Gastroesophageal sphincter (tissue), 4 donors: ENCODE measurements around the gene MPC1. TPM values are rescaled to one million over a fixed set of nuclear protein-coding genes. Genes with fewer than 3 reads are reported as not detected.

Source experiments
- ATAC-seq: fragments of 150-250 bp; one replicate; pipeline ENCODE4 v1.9.1; 2016; ENCODE audit warnings: mild to moderate bottlenecking, moderate library complexity
- H3K27ac ChIP-seq, 4 donors: fragments of 200-600 bp; sonication (generic) in 3 of 4; 1 replicate in 3 of 4; 2 replicates in 1 of 4; pipeline ENCODE4 v1.5.1; 2016 to 2019
- H3K27me3 ChIP-seq: fragments of 200-600 bp; sonication (generic); one replicate; pipeline ENCODE4 v1.5.1; 2019
- H3K36me3 ChIP-seq, 2 donors: fragments of 200-600 bp; sonication (generic); one replicate each; pipeline ENCODE4 v1.5.1; 2019; ENCODE audit warnings: control low read depth in 1 of 2
- H3K4me1 ChIP-seq, 3 donors: fragments of 200-600 bp; sonication (generic); 1 replicate in 2 of 3; 2 replicates in 1 of 3; pipeline ENCODE4 v1.5.1; 2016 to 2019; ENCODE audit warnings: control low read depth in 2 of 3
- H3K4me3 ChIP-seq, 2 donors: fragments of 200-600 bp; sonication (generic); one replicate each; pipeline ENCODE4 v1.5.1; 2019; ENCODE audit warnings: mild to moderate bottlenecking in 1 of 2, moderate library complexity in 1 of 2
- H3K9me3 ChIP-seq, 3 donors: fragments of 200-600 bp; sonication (generic); one replicate each; pipeline ENCODE4 v1.5.1; 2017 to 2019; ENCODE audit warnings: control low read depth in 2 of 3
- EP300 ChIP-seq: sonication (generic); formaldehyde crosslinking; IDR thresholded peaks from one replicate; pipeline ENCODE4 v1.6.1; 2017; ENCODE audit warnings: antibody characterized with exemption, mild to moderate bottlenecking
- POLR2A ChIP-seq, 2 donors: fragments of 450-650 bp; IDR thresholded peaks; one replicate each; pipeline ENCODE4 v1.6.1; 2017; ENCODE audit warnings: antibody characterized with exemption in 2 of 2, mild to moderate bottlenecking in 2 of 2, moderate library complexity in 1 of 2
- POLR2AphosphoS5 ChIP-seq: sonication (generic); formaldehyde crosslinking; IDR thresholded peaks from one replicate; pipeline ENCODE4 v1.6.1; 2017; ENCODE audit warnings: antibody characterized with exemption
- WGBS, 2 donors: methylation state at CpG; one replicate each; pipeline ENCODE4 v1.1.5; 2018; ENCODE audit warnings: low coverage in 1 of 2; 5-methylcytosine and 5-hydroxymethylcytosine counted together
- total RNA-seq, 4 donors: library from RNA; depleted of rRNA; stranded (reverse); fragments of >200 nt; gene quantifications; one replicate each; pipeline ENCODE4 v1.1.0, GENCODE V29; 2016
- TF ChIP-seq, protein P1 (sequence below), 4 experiments: fragments of 200-600 bp in 2 of 4; fragments of 450-650 bp in 2 of 4; sonication (generic) in 1 of 4; IDR thresholded peaks; one replicate each; pipeline ENCODE4 v1.5.1; 2017 to 2019; ENCODE audit warnings: antibody characterized with exemption in 4 of 4, mild to moderate bottlenecking in 2 of 4, moderate library complexity in 2 of 4

MPC1 gene
- total RNA-seq, 4 donors from 2014 or later: 57.9 to 93.2 (median 72.8) TPM

DNA sequence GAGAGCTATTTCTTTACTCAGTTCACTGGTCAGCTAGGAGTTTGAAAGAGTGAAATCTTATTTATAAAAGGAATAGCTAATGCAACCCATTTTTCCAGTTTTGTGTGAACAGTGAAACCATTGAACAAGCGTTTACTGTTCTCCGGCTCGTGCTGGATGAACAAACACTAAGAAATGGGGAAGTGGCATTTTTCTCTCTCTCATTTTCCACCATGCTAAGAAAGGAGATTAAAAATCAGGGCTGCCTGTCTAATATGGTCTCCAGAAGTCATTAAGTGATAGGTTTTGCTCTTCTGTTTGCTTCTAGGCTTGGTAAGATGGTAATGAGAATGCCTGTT lies 39.6 kb downstream of the MPC1 start:
- Histone ChIP-seq H3K9me3 (no peaks in the 10 kb centered on the region), H3K4me1 (peaks cover 0 to 46% (median 19%) of the 10 kb centered on the region in 3 donors), H3K4me3 (peak overlapping the region; percentile 93 to 99), H3K36me3 (no peaks in the 10 kb centered on the region), H3K27me3 (no peaks in the 10 kb centered on the region), H3K27ac (peak overlapping the region; percentile 66 to 95 (median 89))
- 17 to 26% methylated on average over 3 of the region's 3 CpGs for WGBS, 2 donors
- TF ChIP-seq, protein P1, sequence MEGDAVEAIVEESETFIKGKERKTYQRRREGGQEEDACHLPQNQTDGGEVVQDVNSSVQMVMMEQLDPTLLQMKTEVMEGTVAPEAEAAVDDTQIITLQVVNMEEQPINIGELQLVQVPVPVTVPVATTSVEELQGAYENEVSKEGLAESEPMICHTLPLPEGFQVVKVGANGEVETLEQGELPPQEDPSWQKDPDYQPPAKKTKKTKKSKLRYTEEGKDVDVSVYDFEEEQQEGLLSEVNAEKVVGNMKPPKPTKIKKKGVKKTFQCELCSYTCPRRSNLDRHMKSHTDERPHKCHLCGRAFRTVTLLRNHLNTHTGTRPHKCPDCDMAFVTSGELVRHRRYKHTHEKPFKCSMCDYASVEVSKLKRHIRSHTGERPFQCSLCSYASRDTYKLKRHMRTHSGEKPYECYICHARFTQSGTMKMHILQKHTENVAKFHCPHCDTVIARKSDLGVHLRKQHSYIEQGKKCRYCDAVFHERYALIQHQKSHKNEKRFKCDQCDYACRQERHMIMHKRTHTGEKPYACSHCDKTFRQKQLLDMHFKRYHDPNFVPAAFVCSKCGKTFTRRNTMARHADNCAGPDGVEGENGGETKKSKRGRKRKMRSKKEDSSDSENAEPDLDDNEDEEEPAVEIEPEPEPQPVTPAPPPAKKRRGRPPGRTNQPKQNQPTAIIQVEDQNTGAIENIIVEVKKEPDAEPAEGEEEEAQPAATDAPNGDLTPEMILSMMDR (IDR thresholded peaks at IDR 0.05): no peak
- TF ChIP-seq POLR2A (IDR thresholded peaks at IDR 0.05): no peak
- TF ChIP-seq EP300: no peak
- no peak for TF ChIP-seq POLR2AphosphoS5
- no peak for ATAC-seq

DNA sequence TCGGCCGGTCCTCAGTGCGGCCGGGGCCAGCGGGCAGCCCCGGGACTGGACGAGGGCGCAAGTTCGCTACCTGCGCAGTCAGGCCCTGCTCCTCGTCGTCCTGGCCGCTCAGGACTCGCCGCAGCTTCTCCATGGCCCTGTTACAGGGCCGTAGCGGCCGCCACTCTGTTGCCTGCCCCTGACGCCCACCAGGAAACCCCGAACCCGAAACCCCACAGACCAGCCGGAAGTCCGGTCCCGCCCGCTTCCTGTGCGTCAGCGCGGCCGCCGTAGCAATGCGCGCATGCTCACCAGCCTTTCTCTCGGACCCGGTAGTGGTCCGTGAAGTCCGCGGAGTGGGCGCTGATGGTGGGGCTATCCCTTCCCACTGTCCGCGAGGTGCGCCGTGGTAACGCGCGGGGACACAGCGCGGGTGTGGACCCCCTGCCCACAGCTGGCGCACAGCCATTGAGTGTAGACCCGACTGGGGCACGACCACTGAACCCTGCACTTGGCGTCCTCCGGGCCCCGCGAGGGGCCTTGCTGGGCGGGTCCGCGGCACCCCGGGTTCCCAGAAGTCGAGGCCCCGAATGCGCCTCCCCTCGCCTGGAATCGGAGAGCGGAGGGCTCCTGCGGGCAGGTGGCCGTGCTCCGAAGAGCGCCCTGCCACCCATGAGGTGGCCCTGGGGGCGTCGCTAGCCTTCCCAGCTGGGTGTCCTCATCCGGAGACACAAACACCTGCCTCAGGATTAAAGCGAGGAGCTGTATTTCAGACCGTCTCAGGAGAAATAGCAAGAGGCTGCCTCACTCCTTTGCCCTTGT lies 40.2 kb downstream of the MPC1 start, which contains the start of gene SFT2D1:
TSS of gene SFT2D1 (minus strand) at position 197 of the 801 bp plus-strand sequence. CDS start at position 133, 64 bp downstream.
- Histone ChIP-seq H3K27ac (peak within 1 kb of the TSS; percentile 66 to 95 (median 89)), H3K27me3 (no peaks in the 10 kb centered on the region), H3K4me1 (peaks cover 0 to 47% (median 19%) of the 10 kb centered on the region in 3 donors), H3K36me3 (peaks cover 0 to 4% of the 10 kb centered on the region in 2 donors), H3K4me3 (peak within 1 kb of the TSS; percentile 93 to 99), H3K9me3 (no peaks in the 10 kb centered on the region)
- ATAC-seq: peak; percentile 94
- WGBS, 2 donors: 0% methylated on average over 2 of the region's 73 CpGs
- TF ChIP-seq EP300 (no peak), POLR2A (IDR thresholded peaks at IDR 0.05) (peak; percentile 85 to 89), POLR2AphosphoS5 (peak; percentile 93)
- TF ChIP-seq, protein P1 (IDR thresholded peaks at IDR 0.05): no peak

DNA sequence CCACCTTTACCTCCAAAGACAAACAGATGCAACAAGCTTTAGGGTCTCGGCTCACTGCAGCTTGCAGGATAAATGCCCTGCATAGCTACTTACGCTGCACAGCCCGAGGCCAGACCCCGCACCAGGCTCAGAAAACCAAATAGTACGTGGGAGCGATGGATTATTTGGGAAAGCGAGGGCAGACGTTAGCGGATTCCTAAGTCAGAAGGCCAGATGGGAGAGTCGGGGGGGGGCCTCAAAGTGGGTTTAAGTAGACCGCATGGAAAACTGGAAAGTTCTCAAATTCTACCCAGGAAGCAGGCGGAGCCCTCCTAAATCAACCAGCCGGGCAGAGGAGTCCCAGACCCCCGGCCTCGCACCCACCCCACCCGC lies 40.8 kb downstream of the MPC1 start:
- peak overlapping the region; percentile 93 to 99 for H3K4me3 ChIP-seq
- H3K27me3 ChIP-seq: no peaks in the 10 kb centered on the region
- ATAC-seq: no peak
- peaks cover 0 to 51% (median 19%) of the 10 kb centered on the region in 3 donors for H3K4me1 ChIP-seq
- peak overlapping the region; percentile 66 to 95 (median 89) for H3K27ac ChIP-seq
- TF ChIP-seq EP300 (no peak), POLR2AphosphoS5 (no peak), POLR2A (IDR thresholded peaks at IDR 0.05) (no peak)
- TF ChIP-seq, protein P1 (IDR thresholded peaks at IDR 0.05): no peak
- H3K9me3 ChIP-seq: no peaks in the 10 kb centered on the region
- peaks cover 0 to 10% of the 10 kb centered on the region in 2 donors for H3K36me3 ChIP-seq
- 0% methylated on average over 1 of the region's 16 CpGs; no CpG with 5 or more reads in 1 of the 2 donors for WGBS, 2 donors

DNA sequence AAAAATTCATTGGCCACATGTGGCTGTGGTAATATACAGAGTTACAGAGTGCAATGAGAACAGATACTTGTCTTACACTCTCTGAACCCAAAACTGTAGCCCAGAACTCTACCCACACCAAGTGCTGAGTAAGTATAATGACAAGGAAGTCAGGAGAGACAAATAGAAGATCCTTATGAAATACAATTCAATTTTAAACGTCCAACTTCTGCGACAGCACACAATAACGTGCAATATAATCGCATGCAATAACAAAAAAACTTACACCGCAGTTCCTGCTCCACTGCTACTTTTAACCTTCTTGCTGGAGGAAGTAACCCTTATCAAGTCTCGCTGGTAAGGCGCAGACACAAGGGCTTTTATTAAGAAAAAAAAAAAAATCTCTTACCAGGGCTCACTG lies 41.3 kb downstream of the MPC1 start:
- Histone ChIP-seq H3K9me3 (no peaks in the 10 kb centered on the region), H3K36me3 (peaks cover 0 to 15% of the 10 kb centered on the region in 2 donors), H3K4me1 (peaks cover 0 to 55% (median 19%) of the 10 kb centered on the region in 3 donors), H3K27ac (peak overlapping the region in 2 of 4 donors; percentile 92 to 95), H3K27me3 (no peaks in the 10 kb centered on the region), H3K4me3 (peak overlapping the region; percentile 93 to 99)
- TF ChIP-seq EP300 (no peak), POLR2A (IDR thresholded peaks at IDR 0.05) (no peak), POLR2AphosphoS5 (no peak)
- TF ChIP-seq, protein P1 (IDR thresholded peaks at IDR 0.05): no peak
- WGBS, 2 donors: 38 to 43% methylated on average over 7 of the region's 7 CpGs
- no peak for ATAC-seq

DNA sequence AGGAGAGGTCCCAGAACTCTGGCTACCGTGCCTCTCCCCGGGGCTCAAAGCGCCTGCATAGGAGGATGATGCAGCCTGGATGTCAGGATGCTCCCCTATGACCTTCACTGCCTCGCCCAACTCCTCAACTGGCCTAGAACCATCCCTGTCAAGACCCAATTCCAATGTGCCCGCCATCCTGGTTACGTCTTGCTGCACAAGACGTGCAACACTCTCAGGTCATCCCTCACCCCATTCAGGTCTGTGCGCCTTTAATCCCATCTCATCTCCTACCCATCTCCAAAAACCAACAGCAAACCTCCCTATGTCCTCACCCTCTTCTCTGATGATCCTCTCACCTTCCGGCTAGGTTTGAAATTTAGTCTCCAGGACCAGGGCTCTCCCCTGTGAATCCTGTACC lies 43.9 kb downstream of the MPC1 start:
- ATAC-seq: no peak
- Histone ChIP-seq H3K27ac (no peak overlapping the region), H3K36me3 (peaks cover 0 to 34% of the 10 kb centered on the region in 2 donors), H3K4me1 (peaks cover 0 to 56% (median 19%) of the 10 kb centered on the region in 3 donors), H3K27me3 (no peaks in the 10 kb centered on the region), H3K9me3 (no peaks in the 10 kb centered on the region), H3K4me3 (no peak overlapping the region)
- no peak for TF ChIP-seq POLR2A (IDR thresholded peaks at IDR 0.05)
- TF ChIP-seq EP300: no peak
- TF ChIP-seq, protein P1 (IDR thresholded peaks at IDR 0.05): no peak
- no peak for TF ChIP-seq POLR2AphosphoS5
- 92 to 99% methylated on average over 7 to 9 of the region's 9 CpGs for WGBS, 2 donors
